Lower leg skin (tissue), 3 donors: ENCODE data around the gene UBE2V1.

ENCODE experiments used
- CTCF ChIP-seq, 3 donors: fragments of 450-650 bp; IDR thresholded peaks; one replicate each; pipeline ENCODE4 v1.5.1; 2016; ENCODE audit warnings: antibody characterized with exemption in 3 of 3, mild to moderate bottlenecking in 3 of 3, moderate library complexity in 2 of 3
- POLR2A ChIP-seq, 2 donors: fragments of 450-650 bp; IDR thresholded peaks; one replicate each; pipeline ENCODE4 v1.6.1; 2016 to 2017; ENCODE audit warnings: antibody characterized with exemption in 2 of 2, mild to moderate bottlenecking in 1 of 2, moderate library complexity in 1 of 2

- TF ChIP-seq POLR2A (IDR thresholded peaks at IDR 0.05) (no peak), CTCF (IDR thresholded peaks at IDR 0.05) (no peak)
These were observed 56.5 kb downstream of the UBE2V1 start for GRCh38 chr20:50056408-50056926.
